AG09319 (cell line): Measurements from ENCODE around the gene GSPT2.
"Not testable (repeated sequence)": the region's sequence is repeated elsewhere in the genome, so short reads cannot be mapped to it uniquely, and the experiment has no call there.

Experiments
- DNase-seq: peaks from one replicate; pipeline ENCODE4 v3.0.0-alpha.2; 2010; ENCODE audit warnings: low read depth; ENCODE audit errors: extremely low read depth
- TF ChIP-seq, protein P1 (sequence below): IDR thresholded peaks from 2 replicates; pipeline ENCODE4 v1.5.1; 2011; ENCODE audit warnings: low read depth, mild to moderate bottlenecking, inconsistent platforms, low read length, moderate library complexity

GSPT2 gene

GRCh38 chrX:51743179-51743957 lies at the start of gene GSPT2:
TSS of gene GSPT2 (plus strand) at chrX:51743442. CDS start at chrX:51743627, 185 bp downstream.
- TF ChIP-seq, protein P1, sequence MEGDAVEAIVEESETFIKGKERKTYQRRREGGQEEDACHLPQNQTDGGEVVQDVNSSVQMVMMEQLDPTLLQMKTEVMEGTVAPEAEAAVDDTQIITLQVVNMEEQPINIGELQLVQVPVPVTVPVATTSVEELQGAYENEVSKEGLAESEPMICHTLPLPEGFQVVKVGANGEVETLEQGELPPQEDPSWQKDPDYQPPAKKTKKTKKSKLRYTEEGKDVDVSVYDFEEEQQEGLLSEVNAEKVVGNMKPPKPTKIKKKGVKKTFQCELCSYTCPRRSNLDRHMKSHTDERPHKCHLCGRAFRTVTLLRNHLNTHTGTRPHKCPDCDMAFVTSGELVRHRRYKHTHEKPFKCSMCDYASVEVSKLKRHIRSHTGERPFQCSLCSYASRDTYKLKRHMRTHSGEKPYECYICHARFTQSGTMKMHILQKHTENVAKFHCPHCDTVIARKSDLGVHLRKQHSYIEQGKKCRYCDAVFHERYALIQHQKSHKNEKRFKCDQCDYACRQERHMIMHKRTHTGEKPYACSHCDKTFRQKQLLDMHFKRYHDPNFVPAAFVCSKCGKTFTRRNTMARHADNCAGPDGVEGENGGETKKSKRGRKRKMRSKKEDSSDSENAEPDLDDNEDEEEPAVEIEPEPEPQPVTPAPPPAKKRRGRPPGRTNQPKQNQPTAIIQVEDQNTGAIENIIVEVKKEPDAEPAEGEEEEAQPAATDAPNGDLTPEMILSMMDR, result no peak
- DNase-seq, result peak; percentile 36

DNA sequence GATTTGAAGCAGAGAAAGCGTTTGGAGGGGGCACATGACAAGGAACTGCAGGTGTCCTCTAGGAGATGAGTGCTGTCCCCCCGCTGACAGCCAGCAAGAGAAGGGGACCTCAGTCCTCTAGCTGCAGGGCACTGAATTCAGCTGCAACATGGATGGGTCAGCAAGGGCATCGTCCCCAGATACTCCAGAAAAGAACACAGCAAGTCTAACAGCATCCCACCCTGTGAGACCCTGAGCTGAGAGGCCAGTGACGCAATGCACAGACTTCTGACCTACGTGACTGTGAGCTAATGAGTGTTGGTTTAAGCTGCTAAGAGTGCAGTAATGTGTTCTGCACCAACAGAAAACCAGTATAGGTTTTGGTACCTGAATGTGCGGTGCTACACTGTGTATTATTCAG lies 49.0 kb upstream of the GSPT2 start:
- DNase-seq, result no peak

GRCh38 chrX:51697397-51697796 lies 45.8 kb upstream of the GSPT2 start:
- DNase-seq, result no peak
- TF ChIP-seq, protein P1, result no peak

More for the DNA sequence above, 49.0 kb upstream of the GSPT2 start:
- TF ChIP-seq, protein P1, result no peak

GRCh38 chrX:51710277-51711164 lies 32.7 kb upstream of the GSPT2 start, which contains the start of gene CENPVL1:
TSS of gene CENPVL1 (plus strand) at chrX:51710512. CDS start at chrX:51710512, 0 bp downstream.
- not testable (repeated sequence) for DNase-seq

GRCh38 chrX:51712943-51713647 lies 30.1 kb upstream of the GSPT2 start:
- not testable (repeated sequence) for DNase-seq

GRCh38 chrX:51728202-51728601 lies 15.0 kb upstream of the GSPT2 start:
- DNase-seq, result no peak
- TF ChIP-seq, protein P1, result no peak

- TF ChIP-seq, protein P1, result no peak
- no peak for DNase-seq
These were observed 6.2 kb upstream of the GSPT2 start for GRCh38 chrX:51737091-51737490.
